HG02852 (cell line): Measurements from ENCODE around the gene UNC79.

Source experiments
- ATAC-seq: cut with Tn5 transposase; IDR thresholded peaks from one replicate; pipeline ENCODE4 v1.9.1; 2021; ENCODE audit warnings: mild to moderate bottlenecking, moderate library complexity; ENCODE audit not compliant: unreplicated experiment

The UNC79 gene

DNA sequence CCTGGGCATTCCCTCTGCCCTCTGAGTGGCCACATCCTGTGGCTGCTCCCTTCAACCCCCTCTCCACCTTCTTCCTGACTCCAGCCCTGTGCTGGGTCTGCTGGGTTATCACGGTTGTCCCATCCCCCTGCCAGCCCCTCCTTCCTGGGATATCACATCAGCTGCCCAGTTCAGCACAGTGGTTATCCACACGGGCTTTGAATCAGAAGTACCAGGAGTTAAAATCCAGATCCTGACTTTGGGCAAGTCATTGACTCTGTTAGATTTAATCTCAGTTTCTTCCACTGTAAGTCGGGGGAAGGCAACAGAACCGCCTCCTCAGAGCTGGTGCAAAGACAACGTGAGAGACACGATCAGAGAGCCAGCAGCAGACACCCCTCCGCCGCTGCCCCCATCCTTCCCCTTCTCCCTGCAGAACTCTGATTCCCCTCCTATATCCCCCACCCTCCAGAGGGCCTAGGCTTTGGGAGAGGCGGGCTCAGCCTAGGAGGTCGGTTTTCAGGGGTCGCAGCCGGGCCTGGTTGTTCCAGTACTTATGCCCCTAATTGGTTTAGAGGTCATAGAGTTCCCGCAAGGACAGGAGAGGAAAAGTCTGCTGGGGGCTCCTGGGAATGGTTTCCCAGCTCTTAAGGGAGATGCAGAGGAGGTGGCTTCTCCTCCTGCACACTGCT is 315.0 kb downstream of the UNC79 start:
- ATAC-seq = no peak

DNA sequence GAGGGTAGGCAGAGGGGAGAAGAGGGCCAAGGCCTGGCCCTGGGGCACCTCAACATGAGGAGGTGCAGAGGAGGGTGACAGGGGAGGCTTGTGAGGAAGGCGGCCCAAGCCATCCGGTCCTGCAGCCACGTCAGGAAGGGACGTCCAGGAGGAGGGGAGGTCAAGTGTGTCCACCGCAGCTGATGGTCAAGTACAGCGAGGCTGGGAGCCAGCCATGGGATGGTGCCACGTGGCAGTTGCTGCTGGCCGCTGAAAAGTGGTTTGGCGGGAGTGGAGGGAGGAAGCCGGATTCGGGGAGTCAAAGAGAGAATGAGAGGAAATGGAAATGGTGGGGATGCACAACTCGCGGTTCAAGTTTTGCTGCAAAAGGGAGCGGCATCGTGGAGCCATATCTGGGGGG is 316.4 kb downstream of the UNC79 start:
- ATAC-seq = no peak

DNA sequence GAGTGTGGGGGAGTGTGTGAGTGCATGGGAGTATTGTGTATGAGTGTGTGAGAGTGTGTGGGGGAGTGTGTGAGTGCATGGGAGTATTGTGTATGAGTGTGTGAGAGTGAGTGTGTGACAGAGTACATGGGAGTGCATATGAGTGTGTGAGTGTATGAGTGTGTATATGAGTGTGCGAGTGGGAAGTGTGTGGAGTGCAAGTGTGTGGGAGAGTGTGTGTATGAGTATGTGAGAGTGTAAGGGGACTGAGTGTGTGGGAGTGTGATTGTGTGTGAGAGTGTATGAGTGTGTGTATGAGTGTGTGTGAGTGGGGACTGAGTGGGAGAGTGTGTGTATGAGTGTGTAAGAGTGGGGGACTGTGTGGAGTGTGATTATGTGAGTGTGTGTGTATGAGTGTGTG is 316.8 kb downstream of the UNC79 start:
- ATAC-seq = no peak

DNA sequence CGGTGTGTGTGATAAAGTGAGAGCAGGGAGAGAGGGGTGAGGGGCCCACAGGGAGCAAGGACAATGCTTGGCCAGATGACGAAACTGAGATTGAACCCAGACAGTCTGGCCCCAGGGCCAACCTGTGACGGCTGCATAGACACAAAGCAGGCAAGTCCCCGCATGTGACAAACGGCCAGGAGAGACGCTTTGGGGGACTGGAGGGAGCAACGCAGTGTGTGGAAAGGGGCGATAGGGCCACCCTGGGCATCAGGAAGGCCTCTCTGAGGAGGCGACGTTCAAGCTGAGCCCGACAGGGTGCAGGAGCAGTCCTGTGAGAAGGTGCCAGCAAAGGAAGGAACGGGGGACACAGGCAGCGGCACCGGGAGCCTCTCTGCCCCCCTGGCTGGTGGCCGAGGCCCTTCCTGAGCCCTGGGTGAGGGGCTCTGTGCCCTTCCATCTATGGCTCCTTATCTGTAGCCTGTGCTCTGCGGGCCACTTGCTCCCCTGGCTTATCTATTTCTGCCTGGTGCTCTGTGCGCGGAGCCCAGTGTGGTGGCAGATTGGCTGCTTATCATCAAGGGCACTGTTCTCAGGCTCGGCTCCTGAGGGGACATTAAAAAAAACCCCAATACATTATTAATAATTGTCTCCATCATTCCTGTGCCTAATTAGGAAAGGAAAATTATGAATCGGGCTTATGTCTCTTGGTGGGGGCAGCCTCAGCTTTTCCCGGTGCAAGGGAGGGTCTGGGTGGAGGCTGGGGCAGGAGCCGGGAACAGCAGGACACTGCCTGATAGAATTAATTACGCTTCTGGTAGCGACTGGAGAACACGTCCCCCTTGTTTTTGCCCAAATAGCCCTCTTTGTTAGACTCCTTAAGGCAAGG is 317.7 kb downstream of the UNC79 start:
- no peak for ATAC-seq

DNA sequence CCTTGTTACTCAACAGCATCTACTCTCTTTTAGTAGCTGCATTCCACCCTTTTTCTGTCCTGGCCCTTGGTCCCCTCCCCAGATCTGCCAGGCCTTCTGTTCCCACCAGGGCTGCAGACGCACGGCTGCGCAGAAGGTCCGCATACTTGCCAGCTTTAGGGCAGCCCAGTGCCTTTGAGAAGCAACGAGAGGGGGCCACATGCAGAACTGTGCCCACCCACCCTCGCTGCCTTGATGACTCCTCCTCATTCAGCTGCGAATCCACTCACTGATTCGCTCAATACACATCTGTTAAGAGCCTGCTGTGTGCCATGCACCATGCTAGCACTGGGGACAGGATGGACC is 318.3 kb downstream of the UNC79 start:
- ATAC-seq = no peak

DNA sequence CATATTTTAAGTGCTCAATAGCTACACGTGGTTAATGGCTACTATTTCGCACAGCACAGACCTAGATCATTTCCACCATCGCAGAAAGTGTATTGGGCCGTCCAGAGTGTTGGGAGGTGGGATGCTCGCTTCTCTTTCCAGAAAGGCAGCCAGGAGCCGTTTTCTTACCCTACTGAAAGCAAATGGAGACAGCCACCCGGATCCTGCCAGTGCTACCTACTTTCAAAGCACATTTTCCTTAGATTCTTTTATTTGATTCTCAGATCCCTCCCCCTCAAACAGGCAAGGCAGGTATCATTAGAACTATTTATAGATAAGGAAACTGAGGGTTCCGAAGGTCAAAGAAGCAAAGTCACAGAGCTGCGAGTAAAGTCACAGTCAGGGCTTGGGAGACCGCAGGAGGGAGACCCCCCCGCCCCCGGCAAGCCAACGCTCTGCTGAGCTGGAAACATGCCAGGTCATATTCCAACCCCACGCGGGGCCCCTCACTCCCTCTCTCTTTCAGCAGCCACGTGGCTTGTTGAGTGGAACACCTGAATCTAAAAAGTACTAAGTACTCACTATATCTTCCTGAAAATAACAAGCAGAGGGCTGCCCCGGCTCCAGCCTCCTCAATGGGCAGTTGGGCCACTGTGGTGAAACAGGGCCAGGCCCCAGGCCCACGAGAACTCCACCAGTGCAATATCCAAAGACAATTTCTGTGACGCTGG is 321.4 kb downstream of the UNC79 start:
- no peak for ATAC-seq

DNA sequence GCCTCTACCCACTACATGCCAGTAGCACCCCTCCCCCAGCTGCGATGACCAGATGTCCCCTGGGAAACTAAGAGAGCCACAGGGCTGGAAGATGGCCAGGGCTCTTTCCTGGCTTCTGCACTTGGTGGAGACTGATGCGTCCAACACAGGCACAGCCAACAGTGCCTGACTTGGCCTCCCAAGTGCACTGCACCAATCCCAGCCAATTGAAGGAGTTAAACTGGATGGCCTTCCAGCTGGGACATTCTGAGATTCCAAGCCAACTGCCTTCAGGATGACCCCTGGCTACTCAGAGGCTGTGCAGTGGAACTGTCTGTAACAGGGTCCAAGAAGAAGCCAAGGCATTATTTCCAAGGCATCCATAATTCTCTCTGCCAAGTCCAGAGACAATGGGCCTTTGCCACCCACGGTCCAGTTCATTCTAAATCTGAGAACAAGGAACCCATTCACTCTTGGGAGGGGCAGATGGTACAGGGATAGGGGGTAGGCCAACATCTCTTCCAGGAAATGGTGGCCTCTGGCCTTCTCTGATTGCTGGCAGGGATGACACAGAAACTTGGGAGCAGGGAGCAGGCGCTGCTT is 322.3 kb downstream of the UNC79 start:
- no peak for ATAC-seq

DNA sequence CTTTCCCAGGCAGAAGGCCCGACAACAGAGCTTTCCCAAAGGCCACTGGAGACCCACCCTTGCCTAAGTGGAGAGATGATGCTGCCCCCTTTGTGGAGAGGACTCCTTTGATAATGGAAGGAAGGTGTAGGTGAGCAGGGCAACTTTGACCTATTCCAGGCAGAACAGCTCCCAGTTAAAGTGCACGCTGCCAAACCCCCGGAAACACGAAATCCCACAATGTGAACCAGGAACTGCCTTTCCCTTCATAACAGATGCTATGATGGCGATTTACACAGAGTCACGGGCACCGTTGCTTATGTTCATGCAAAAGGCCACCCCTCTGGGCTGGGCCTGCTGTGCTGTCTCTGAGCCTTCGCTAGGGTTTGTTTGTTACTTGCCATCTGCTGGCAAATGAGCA is 322.9 kb downstream of the UNC79 start:
- ATAC-seq = no peak

DNA sequence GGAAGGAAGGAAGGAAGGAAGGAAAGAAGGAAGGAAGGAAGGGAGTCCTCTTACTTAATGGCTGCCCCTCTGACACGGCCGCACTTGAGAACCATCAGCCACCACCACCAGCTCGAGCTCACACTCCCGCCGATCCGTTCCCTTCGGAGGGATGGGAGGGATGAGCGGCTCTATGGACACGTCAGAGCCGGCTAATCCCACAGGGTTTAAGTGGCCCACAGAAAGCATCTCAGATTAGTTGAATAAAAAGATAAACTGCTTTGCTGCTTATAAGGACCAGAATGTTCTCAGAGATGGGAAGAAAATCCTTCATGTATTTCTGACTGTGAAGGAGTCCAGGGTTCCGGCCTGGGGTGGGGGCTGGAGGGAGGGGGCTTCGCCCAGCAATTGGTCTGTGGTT is 326.5 kb downstream of the UNC79 start:
- ATAC-seq = no peak
